Activated CD4-positive, alpha-beta T cell treated with anti-CD3 and anti-CD28 coated beads, Interleukin-2, amount 50 U/mL, for 4 hours (primary cell): ENCODE results near the gene PLEKHJ1.
A peak's percentile ranks its signal among the peaks of the same experiment; 100 is the strongest.

Experiments used
- DNase-seq, 2 experiments: peaks; one replicate each; pipeline ENCODE4 v3.0.0-alpha.2; 2020

PLEKHJ1 gene

DNA sequence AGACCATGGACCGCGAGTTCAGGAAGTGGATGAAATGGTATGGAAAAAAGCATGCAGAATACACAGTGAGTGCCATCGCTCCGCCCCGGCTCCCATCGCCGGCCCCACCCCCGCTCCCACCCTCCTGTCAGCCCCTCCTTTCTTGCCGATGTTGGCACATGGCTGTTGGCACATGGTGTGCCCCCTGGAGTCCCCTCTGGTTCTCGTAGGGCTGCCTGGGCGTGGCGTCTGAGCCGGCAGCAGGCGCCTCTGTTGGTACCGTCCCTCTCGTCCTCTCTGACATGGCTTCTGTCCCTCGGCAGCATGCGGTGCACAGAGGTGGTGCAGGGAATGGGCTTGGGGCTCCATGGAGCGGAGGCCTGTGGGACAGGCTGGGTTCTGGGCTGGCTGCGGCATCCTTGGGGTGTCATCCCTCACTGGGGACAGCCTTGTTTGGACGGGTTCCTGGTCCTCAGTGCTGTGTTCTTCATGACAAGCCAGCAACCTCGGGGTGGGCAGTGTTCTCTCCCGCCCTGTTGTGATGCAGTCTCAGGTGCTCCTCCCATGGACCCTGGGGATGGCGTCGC is 41.5 kb downstream of the PLEKHJ1 start:
- no peak for DNase-seq

DNA sequence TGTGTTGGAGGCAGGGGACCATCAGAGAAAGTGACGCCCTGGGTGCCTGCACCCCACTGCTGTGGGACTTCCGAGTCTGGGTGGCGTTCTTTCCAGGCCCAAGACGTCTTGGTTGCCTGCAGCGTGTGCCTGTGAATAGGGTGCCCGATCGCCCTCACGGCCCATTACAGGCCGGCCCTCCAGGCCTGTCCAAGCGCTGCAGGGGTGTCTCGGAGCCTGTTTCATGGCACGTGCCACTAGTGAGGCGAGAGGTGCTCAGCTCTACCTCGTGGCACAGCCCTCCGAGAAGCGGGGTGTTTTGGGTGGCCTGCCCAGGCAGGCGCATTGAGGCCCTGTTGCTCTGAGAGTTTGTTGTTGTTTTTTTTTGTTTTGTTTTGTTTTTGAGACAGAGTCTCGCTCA is 42.3 kb downstream of the PLEKHJ1 start:
- DNase-seq = no peak

DNA sequence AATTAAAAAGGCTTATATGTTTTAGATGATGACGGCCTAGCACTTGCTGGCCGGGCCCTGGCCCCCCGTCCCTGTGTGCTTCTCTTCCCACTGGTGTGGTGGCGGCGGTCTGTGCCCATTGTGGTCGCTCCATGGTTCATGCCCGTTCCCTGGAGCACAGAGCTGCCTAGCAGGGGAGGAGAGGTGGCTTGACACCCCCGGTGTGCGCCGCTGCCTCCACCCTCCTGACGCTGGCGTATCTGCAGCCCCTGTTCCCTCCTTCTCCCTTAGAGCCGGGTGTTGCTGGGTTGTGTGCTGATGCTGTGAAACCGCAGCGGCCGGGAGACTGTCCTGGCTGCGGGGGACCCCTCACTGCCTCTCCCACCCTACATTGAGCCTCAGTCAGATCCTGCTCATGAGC is 43.3 kb downstream of the PLEKHJ1 start:
- no peak for DNase-seq

DNA sequence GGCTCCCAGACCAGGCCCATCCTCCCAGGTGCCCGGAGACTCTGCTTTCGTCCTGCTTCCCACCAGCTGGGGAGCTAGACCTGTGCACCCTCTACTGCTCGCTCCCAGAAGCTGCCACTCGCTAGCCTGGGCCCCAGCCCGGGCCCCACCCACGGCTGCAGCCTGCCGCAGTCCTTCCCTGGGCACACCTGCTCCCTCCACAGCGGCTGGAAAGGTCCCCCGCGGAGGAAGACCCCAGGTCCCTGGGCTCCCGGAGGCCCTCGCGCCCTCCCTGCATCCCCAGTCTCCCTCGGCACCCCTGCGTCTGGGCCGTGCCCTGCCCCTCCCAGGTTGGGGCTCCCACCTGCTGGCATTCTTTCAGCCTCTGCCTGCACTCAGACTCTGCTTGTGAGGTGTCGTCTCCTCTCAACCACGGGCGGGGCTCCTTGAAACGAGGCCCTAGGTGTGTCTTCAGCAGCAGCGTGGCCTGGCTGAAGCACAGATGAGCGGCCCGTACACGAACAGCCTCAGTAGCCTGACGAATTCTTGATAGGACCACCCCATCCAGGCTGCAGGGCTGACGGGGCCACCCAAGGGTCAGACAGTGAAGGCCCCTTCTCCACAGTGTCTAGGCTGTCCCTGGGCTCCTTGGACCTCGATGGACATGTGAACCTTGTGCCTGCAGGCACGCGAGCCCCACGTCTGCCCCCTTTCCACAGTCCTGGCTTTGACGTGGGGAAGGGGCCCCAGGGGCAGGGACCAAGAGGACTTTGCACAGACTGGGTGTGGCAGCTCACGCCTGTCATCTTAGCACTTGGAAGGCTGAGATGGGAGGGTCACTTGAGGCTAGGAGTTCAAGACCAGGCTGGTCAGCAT is 44.4 kb downstream of the PLEKHJ1 start:
- DNase-seq = no peak

DNA sequence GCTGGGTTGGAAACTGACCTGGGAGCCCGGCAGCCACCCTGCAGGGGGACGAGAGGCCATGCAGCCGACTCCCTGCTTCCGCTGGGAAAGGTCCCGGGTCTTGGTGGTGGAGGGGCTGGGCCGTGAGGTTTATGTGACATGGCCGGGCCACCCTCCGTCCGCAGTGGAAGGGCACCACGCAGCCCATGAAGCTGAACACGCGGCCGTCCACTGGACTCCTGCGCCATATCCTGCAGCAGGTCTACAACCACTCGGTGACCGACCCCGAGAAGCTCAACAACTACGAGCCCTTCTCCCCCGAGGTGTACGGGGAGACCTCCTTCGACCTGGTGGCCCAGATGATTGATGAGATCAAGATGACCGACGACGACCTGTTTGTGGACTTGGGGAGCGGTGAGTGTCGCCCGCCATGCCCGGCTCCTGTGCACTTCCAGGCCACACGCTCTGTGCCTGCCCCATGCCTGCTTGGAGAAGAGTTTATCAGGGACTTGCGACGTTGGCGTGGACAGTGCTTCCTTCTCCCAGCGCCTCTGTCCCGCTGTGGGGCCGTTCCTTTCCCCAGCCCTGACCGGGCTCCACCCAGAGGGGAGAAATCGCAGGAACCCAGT is 45.2 kb downstream of the PLEKHJ1 start:
- DNase-seq = no peak

DNA sequence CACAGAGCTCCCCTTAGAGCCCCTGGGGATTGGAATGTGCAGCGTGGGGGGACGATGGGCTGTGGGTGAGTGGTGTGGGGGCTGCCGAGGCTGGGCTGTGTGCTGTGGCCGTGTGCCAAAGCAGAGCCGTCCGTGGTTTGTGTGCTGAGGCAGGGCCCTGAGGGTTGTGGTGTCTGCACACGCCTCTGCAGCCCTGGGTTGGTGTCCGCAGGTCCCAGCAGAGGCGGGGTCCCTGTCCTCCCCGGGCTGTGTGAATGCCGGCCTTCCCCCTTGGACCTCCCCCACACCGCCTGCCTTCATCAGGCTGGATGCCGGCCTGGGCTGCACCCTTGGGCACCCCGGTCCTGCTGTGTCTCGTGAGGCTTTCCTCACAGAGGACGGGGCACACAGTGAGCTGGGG is 46.2 kb downstream of the PLEKHJ1 start:
- no peak for DNase-seq

DNA sequence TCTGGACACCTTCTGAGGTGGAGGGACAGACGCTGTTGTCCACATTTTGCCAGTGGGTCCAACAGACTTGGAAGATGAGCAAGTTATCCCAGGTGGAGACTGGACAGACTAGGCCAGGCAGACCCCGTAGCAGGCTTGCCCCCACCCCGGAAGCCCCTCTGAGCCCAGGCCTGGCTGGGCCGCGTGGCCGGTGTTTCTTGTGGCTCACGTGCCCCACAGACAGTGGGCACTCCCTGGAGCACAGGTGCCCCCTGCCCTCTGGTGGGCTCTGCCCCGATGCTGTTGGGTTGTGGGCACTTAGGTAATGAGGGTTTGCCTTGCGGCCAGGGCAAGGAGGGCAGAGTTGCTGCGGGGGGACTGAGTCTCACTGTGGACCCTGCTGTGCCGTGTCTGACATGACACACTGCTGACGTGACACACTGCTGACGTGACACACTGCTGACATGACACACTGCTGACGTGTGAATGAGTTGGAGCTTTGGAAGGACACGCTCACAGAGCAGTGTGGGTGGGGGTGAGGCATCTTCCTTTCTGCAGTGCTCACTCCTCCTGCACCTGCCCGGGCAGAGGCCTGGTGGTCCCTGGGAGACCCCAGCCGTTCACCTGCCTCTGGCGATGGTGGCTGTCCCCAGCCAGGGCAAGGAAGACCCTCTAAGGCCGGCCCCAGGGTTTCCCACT is 47.3 kb downstream of the PLEKHJ1 start:
- DNase-seq = peak in 1 of 2 experiments; percentile 12

DNA sequence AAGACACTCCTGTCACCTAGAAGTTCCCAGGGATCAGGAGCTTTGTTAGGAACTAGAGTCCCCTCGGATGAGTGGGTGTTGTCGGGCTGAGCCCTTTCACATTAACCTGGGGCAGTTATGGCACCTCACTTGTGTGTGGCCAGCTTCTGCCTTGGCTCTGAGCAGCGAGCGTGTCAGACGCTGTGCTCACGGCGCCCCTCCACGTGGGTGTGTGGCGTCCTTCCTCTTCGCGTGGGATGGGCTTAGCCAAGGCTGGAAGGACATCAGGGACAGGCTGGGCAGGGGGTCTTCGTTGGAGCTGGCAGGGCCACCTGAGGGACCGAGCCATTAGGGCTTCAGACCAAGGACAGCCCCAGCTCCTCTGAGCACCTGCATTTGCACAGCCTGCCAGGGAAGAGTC is 49.0 kb downstream of the PLEKHJ1 start:
- DNase-seq = no peak

DNA sequence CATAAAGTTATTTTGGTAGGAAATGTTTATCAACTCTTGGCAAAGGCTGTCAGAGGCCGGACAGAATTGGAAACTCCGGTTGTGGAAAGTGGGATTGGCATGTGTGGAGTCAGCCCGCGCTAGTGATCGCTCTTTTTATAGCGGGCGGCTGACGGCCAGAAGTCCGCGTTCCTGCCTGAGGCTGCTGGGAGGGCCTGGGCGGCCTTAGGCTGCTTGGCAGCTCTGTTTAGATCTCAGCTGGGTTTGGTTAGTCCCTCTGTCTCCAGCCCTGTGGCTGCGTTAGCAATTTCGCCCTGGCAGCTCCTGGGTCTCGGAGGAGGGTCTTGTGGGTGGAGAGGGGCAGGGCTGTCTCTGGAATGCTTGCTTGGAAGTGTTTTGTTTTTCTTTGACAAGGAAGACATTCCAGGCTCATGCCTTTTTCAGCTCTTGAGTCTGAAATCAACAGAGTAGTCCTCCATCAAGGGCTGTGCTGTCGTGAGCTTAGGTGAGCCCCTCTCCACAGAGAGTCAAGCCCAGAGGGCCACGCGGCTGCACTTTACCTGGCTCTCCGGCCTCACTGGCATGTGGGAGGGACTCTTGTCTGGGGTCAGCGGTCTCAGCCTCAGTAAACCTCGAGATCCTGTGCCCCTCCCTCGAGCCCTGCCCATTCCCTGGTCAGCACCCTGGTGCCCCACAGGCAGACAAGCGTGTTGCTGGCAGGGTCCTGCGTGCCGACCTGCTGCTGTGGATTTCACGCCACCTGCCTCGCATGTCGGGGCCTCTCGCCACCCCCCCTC is 49.9 kb downstream of the PLEKHJ1 start:
- no peak for DNase-seq

DNA sequence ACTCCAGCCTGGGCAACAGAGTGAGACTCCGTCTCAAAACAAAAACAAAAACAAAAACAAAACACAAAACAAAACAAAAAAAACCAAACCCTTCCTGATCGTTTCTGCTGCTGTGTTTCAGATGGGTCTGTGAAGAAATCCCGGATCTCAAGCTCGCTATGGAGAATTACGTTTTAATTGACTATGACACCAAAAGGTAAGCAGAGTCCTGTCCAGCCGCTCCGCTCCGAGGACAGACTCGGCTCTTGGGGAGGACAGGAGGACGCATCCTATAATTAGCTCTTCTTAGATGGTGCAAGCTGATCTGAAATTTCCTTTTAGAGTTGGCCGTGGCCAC is 50.4 kb downstream of the PLEKHJ1 start:
- no peak for DNase-seq

DNA sequence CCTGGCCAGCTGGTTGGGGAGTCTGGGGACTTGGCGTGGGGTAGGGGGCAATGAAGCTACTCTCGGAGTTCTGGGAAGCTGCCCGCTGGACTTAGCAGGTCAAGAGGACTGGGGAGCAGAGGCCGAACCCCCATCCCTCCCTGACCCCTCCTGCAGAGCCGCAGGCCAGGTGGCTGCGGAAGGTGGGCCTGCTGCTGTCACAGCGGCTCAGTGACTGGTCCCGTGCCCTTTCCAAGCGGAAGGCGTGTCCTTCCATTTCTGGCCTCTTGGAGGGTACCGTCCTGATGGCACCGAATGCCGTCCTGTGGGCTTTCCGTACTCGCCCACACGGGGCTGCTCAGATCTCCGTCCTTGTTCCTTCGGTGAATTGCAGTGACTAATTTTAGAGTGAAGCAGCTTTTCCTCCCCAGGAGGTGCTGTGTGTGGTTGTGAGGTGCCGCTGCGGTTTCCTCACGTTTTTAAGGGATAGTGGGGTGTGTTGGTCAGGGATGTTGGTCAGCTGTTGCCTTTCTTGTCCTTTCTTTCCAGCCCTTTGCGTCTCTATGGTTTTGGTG is 51.6 kb downstream of the PLEKHJ1 start:
- no peak for DNase-seq
